Measurements from ENCODE around the gene LAG3.
A peak's percentile ranks its signal among the peaks of the same experiment; 100 is the strongest.

LAG3 gene

GRCh38 chr12:6775185-6776174 lies 3.2 kb downstream of the LAG3 start:
- H3K4me3 ChIP-seq (ENCODE audit: control insufficient read depth, low read depth, low read length) = no peak overlapping the region
- no peak for DNase-seq (ENCODE audit: low read depth)
- TF ChIP-seq CTCF (IDR thresholded peaks at IDR 0.05; ENCODE audit: control insufficient read depth, insufficient read depth, low read depth, low read length, missing control alignments) = no peak

- DNase-seq (ENCODE audit: low read depth) = no peak
- no peak for TF ChIP-seq CTCF (IDR thresholded peaks at IDR 0.05; ENCODE audit: control insufficient read depth, insufficient read depth, low read depth, low read length, missing control alignments)
- H3K4me3 ChIP-seq (ENCODE audit: control insufficient read depth, low read depth, low read length) = no peak overlapping the region
These were observed 5.1 kb downstream of the LAG3 start for GRCh38 chr12:6777386-6777785.

GRCh38 chr12:6778217-6778573 lies 5.9 kb downstream of the LAG3 start:
- TF ChIP-seq CTCF (IDR thresholded peaks at IDR 0.05; ENCODE audit: control insufficient read depth, insufficient read depth, low read depth, low read length, missing control alignments) = no peak
- H3K4me3 ChIP-seq (ENCODE audit: control insufficient read depth, low read depth, low read length) = peak overlapping the region; percentile 29
- no peak for DNase-seq (ENCODE audit: low read depth)

GRCh38 chr12:6778574-6779550 lies 6.5 kb downstream of the LAG3 start:
- TF ChIP-seq CTCF (IDR thresholded peaks at IDR 0.05; ENCODE audit: control insufficient read depth, insufficient read depth, low read depth, low read length, missing control alignments) = peak; percentile 97
- DNase-seq (ENCODE audit: low read depth) = peak; percentile 73
- peak overlapping the region; percentile 29 for H3K4me3 ChIP-seq (ENCODE audit: control insufficient read depth, low read depth, low read length)

GRCh38 chr12:6779708-6780432 lies 7.5 kb downstream of the LAG3 start:
- TF ChIP-seq CTCF (IDR thresholded peaks at IDR 0.05; ENCODE audit: control insufficient read depth, insufficient read depth, low read depth, low read length, missing control alignments) = no peak
- no peak for DNase-seq (ENCODE audit: low read depth)
- H3K4me3 ChIP-seq (ENCODE audit: control insufficient read depth, low read depth, low read length) = no peak overlapping the region

GRCh38 chr12:6780573-6780972 lies 8.3 kb downstream of the LAG3 start:
- TF ChIP-seq CTCF (IDR thresholded peaks at IDR 0.05; ENCODE audit: control insufficient read depth, insufficient read depth, low read depth, low read length, missing control alignments) = no peak
- no peak overlapping the region for H3K4me3 ChIP-seq (ENCODE audit: control insufficient read depth, low read depth, low read length)
- no peak for DNase-seq (ENCODE audit: low read depth)

All from AG09309 (cell line).